Natural killer cell (primary cell): Measurements from ENCODE around the gene CHID1. TPM values are rescaled to one million over a fixed set of nuclear protein-coding genes. Genes with fewer than 3 reads are reported as not detected.

Source experiments
- ATAC-seq, 3 donors: fragments of 150-1000 bp in 2 of 3; fragments of 200-7000 bp in 1 of 3; cut with Tn5 transposase; 1 replicate in 1 of 3; 2 replicates in 2 of 3; pipeline ENCODE4 v1.10.0; 2021; ENCODE audit warnings: mild to moderate bottlenecking in 2 of 3, moderate library complexity in 2 of 3
- DNase-seq, 2 donors: peaks; one replicate each; pipeline versions ENCODE4 v3.0.0 to v3.0.0-alpha.2; 2013 to 2021; ENCODE audit warnings: mixed read lengths in 1 of 2
- H3K27ac ChIP-seq: one replicate; pipeline ENCODE4 v1.5.1; 2013; ENCODE audit warnings: mild to moderate bottlenecking, low read length
- H3K27me3 ChIP-seq: one replicate; pipeline ENCODE4 v1.6.1; 2013; ENCODE audit warnings: low read length; ENCODE audit not compliant: control insufficient read depth, insufficient read depth
- H3K36me3 ChIP-seq: one replicate; pipeline ENCODE4 v1.6.1; 2013; ENCODE audit warnings: low read length; ENCODE audit not compliant: control insufficient read depth, insufficient read depth
- H3K4me1 ChIP-seq: one replicate; pipeline ENCODE4 v1.6.1; 2013; ENCODE audit warnings: low read length; ENCODE audit not compliant: control insufficient read depth, insufficient read depth
- H3K4me3 ChIP-seq: one replicate; pipeline ENCODE4 v1.5.1; 2013; ENCODE audit warnings: low read length
- H3K9me3 ChIP-seq: one replicate; pipeline ENCODE4 v1.6.1; 2013; ENCODE audit warnings: low read length; ENCODE audit not compliant: control insufficient read depth, insufficient read depth
- H3K27ac Mint-ChIP-seq, 2 donors: one replicate each; pipeline ENCODE4 v1.8.0; 2022; ENCODE audit warnings: mild to moderate bottlenecking in 2 of 2, mixed read lengths in 2 of 2, moderate library complexity in 1 of 2
- H3K27me3 Mint-ChIP-seq, 2 donors: one replicate each; pipeline ENCODE4 v1.8.0; 2022; ENCODE audit warnings: low read depth in 2 of 2, mixed read lengths in 2 of 2
- H3K36me3 Mint-ChIP-seq: one replicate; pipeline ENCODE4 v1.8.0; 2022; ENCODE audit warnings: mixed read lengths
- H3K4me1 Mint-ChIP-seq, 2 donors: one replicate each; pipeline ENCODE4 v1.8.0; 2022; ENCODE audit warnings: mixed read lengths in 2 of 2
- H3K4me3 Mint-ChIP-seq: one replicate; pipeline ENCODE4 v1.8.0; 2022; ENCODE audit warnings: mild to moderate bottlenecking, moderate library complexity, mixed read lengths
- H3K9me3 Mint-ChIP-seq, 2 donors: one replicate each; pipeline ENCODE4 v1.8.0; 2022; ENCODE audit warnings: mixed read lengths in 2 of 2
- WGBS: methylation state at CpG from one replicate; pipeline ENCODE4 v1.1.7; 2013; ENCODE audit warnings: missing lambda C conversion rate; ENCODE audit not compliant: insufficient coverage; 5-methylcytosine and 5-hydroxymethylcytosine counted together
- intact Hi-C: fragments of 100-400 bp; cut with micrococcal nuclease; formaldehyde crosslinking; loops from one replicate; pipeline ENCODE4 v1.14.2; 2022
- total RNA-seq, 4 donors: library from RNA; stranded (reverse); fragments of 120-200 nt in 1 of 4; gene quantifications; one replicate each; pipeline versions ENCODE4 v1.2.3 to v1.2.4, GENCODE V29; 2013 to 2022
- TF ChIP-seq, protein P1 (sequence below): fragments of 200-600 bp; IDR thresholded peaks from one replicate; pipeline ENCODE4 v1.8.0; 2022; ENCODE audit warnings: antibody characterized with exemption

The CHID1 gene
- total RNA-seq, 3 donors from 2014 or later (not counting 1 experiment from before 2014, with no cell fraction given) = 32.6 to 40.3 (median 33.2) TPM

DNA sequence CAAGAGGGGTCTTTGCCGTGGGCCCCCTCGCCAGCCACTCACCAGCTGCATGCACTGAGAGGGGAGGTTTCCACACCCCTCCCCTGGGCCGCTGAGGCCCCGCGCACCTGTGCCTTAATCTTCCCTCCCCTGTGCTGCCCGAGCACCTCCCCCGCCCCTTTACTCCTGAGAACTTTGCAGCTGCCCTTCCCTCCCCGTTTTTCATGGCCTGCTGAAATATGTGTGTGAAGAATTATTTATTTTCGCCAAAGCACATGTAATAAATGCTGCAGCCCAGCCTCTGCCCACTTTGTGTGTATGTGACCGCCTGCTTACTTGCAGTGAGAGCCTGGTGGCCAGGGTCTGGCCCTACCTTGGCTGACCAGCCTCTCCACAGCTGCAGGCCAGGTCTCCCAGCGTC is 85.7 kb downstream of the CHID1 start:
- no peak for DNase-seq
- intact Hi-C loops = no loop called here
- H3K4me3 ChIP-seq = no peak overlapping the region
- H3K27ac ChIP-seq = no peak overlapping the region
- Mint-ChIP-seq H3K4me3 (no peak overlapping the region), H3K9me3 (no peaks in the 10 kb centered on the region), H3K36me3 (no peaks in the 10 kb centered on the region), H3K27me3 (peaks cover 0 to 22% of the 10 kb centered on the region in 2 donors), H3K4me1 (peaks cover 0 to 41% of the 10 kb centered on the region in 2 donors), H3K27ac (no peak overlapping the region)
- H3K9me3 ChIP-seq = no peaks in the 10 kb centered on the region
- TF ChIP-seq, protein P1, sequence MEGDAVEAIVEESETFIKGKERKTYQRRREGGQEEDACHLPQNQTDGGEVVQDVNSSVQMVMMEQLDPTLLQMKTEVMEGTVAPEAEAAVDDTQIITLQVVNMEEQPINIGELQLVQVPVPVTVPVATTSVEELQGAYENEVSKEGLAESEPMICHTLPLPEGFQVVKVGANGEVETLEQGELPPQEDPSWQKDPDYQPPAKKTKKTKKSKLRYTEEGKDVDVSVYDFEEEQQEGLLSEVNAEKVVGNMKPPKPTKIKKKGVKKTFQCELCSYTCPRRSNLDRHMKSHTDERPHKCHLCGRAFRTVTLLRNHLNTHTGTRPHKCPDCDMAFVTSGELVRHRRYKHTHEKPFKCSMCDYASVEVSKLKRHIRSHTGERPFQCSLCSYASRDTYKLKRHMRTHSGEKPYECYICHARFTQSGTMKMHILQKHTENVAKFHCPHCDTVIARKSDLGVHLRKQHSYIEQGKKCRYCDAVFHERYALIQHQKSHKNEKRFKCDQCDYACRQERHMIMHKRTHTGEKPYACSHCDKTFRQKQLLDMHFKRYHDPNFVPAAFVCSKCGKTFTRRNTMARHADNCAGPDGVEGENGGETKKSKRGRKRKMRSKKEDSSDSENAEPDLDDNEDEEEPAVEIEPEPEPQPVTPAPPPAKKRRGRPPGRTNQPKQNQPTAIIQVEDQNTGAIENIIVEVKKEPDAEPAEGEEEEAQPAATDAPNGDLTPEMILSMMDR = no peak
- peaks cover 11% of the 10 kb centered on the region for H3K36me3 ChIP-seq
- peaks cover 17% of the 10 kb centered on the region for H3K27me3 ChIP-seq
- WGBS = 92% methylated on average over 11 of the region's 11 CpGs
- no peak for ATAC-seq
- H3K4me1 ChIP-seq = peaks cover 62% of the 10 kb centered on the region

DNA sequence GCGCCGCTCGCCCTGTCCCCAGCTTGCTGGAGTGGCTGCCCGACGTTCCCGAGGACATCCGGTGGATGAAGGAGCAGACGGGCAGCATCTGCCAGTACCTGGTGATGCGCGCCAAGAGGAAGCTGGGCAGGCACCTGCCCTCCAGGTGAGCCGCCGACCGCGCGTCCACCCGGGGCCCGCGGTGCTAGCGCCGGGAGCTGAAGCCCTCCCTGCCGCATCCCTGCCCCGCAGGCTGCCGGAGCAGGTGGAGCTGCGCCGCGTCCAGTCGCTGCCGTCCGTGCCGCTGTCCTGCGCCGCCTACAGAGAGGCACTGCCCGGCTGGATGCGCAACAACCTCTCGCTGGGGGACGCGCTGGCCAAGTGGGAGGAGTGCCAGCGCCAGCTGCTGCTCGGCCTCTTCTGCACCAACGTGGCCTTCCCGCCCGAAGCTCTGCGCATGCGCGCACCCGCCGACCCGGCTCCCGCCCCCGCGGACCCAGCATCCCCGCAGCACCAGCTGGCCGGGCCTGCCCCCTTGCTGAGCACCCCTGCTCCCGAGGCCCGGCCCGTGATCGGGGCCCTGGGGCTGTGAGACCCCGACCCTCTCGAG is 86.2 kb downstream of the CHID1 start:
- no peaks in the 10 kb centered on the region for H3K36me3 Mint-ChIP-seq
- H3K4me3 Mint-ChIP-seq = no peak overlapping the region
- DNase-seq (no peak), ATAC-seq (no peak)
- intact Hi-C loops = no loop called here
- TF ChIP-seq, protein P1 = no peak
- H3K27me3 ChIP-seq = peaks cover 13% of the 10 kb centered on the region
- H3K4me1 ChIP-seq = peaks cover 56% of the 10 kb centered on the region
- WGBS = 97% methylated on average over 59 of the region's 59 CpGs
- no peak overlapping the region for H3K27ac Mint-ChIP-seq
- H3K27me3 Mint-ChIP-seq = peaks cover 0 to 17% of the 10 kb centered on the region in 2 donors
- no peaks in the 10 kb centered on the region for H3K9me3 ChIP-seq
- peaks cover 0 to 38% of the 10 kb centered on the region in 2 donors for H3K4me1 Mint-ChIP-seq
- H3K4me3 ChIP-seq = no peak overlapping the region
- H3K36me3 ChIP-seq = peaks cover 11% of the 10 kb centered on the region
- no peaks in the 10 kb centered on the region for H3K9me3 Mint-ChIP-seq
- no peak overlapping the region for H3K27ac ChIP-seq

DNA sequence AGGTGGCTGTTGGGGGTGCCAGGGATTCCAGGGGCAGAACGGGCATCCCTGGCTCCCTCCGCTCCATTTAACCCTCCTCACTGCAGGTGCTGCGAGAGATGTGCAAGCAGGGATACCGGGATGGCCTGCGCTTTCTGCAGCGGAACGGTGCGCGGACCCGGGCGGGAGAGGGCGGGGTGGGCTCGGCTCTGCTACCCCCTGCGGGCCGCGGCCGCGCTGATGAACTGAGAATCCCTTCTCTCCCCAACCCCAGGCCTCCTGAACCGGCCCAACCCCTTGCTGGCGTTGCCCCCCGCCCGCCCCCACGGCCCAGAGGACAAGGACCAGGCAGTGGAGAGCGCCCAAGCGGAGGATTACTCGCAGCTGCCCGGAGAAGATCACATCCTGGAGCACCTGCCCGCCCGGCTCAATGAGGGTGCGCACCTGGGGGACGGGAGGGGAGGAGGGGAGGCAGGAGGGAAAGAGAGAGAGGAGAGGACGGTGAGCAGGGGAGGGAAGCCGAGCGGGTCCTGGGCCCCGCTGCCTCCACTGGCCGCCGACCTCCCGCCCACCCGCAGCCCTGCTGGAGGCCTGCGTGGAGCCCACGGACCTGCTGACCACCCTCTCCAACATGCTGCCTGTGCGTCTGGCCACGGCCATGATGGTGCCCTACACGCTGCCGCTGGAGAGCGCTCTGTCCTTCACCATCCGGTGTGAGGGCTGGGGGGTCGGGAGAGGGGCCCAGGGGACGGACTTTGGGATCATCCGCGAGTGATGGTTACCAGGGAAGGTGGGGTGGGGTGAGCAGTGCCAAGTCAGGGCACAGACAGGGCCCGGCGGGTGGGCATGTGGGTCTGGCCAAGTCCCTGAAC is 86.9 kb downstream of the CHID1 start:
- ATAC-seq (no peak), DNase-seq (no peak)
- TF ChIP-seq, protein P1 = no peak
- peaks cover 11% of the 10 kb centered on the region for H3K36me3 ChIP-seq
- H3K9me3 ChIP-seq = no peaks in the 10 kb centered on the region
- intact Hi-C loops = no loop called here
- H3K27me3 Mint-ChIP-seq = peaks cover 0 to 11% of the 10 kb centered on the region in 2 donors
- peaks cover 0 to 31% of the 10 kb centered on the region in 2 donors for H3K4me1 Mint-ChIP-seq
- H3K4me3 ChIP-seq = no peak overlapping the region
- H3K27ac Mint-ChIP-seq = no peak overlapping the region
- WGBS = 98% methylated on average over 53 of the region's 53 CpGs
- H3K4me3 Mint-ChIP-seq = no peak overlapping the region
- H3K27ac ChIP-seq = no peak overlapping the region
- peaks cover 54% of the 10 kb centered on the region for H3K4me1 ChIP-seq
- H3K9me3 Mint-ChIP-seq = no peaks in the 10 kb centered on the region
- H3K36me3 Mint-ChIP-seq = no peaks in the 10 kb centered on the region
- peaks cover 6% of the 10 kb centered on the region for H3K27me3 ChIP-seq
